ENCODE measurements around the gene MYOM1. TPM values are rescaled to one million over a fixed set of nuclear protein-coding genes. Genes with fewer than 3 reads are reported as not detected.
"Not testable (repeated sequence)": the region's sequence is repeated elsewhere in the genome, so short reads cannot be mapped to it uniquely, and the experiment has no call there.

The MYOM1 gene
- polyA plus RNA-seq, 1 donor: 8.7 TPM

DNA sequence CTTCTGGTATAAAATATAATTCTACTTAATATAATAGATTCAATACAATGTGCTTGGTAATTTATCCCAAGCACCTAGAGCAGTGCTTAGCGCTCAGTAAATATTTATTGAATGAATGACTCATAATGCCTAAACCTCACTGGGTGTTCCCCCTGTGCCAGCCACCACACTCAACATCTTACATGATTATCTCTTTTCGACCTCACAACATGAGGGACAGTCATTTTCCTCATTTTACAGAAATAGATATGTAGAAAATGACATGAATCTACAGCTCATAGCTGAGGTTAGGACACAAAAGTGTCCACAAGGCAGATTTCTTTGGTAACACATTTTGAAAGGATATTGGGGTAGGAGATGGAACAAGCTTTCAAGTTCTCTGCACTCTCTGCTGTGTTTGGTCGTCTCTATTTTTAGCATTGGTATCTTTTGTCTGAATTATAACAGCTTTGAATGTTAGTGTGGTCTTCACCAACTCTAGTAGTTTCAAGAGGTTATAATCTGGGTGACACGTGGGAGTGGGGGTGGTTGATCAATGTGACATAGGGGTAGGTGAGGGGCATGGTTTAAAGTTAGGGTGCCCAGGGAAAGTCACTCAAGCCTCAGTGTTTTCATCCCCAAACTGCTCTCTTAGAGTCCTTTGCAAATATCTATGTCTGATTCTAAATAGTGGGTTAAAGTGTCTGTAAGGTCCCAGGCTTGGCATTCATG, 9.8 kb downstream of the MYOM1 start:
- Histone ChIP-seq H3K27ac (ENCODE audit: low read length) (no peak overlapping the region), H3K4me3 (ENCODE audit: low read length) (no peak overlapping the region), H3K9me3 (ENCODE audit: control insufficient read depth, low read depth, low read length) (peaks cover 7% of the 10 kb centered on the region), H3K27me3 (ENCODE audit: control insufficient read depth, insufficient read depth, low read length) (no peaks in the 10 kb centered on the region), H3K36me3 (ENCODE audit: control insufficient read depth, insufficient read depth, low read length) (no peaks in the 10 kb centered on the region), H3K4me1 (ENCODE audit: control insufficient read depth, insufficient read depth, low read length) (peaks cover 17% of the 10 kb centered on the region)
- DNase-seq: no peak
- WGBS (ENCODE audit: insufficient coverage, low lambda C conversion rate): no CpG with 5 or more reads among the region's 4 CpGs

DNA sequence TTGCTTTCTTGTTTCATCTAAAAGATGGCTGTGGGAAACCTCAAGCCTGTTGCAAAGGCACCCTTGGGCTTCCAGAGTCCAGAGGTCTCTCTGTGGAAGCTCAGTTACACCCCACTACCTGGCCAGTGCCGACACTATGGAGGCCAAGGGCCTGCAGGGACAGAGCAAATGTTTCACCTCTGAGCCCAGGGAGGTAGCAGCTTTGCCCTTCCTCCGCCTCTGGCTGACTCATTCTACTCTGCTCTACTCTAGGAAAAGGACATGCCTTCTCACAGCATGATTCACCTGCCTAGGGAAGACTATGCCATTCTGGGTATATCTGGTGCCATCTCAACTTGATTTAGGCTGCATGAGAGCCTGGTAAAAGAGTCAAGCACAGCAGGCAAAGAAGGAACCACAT, 12.2 kb downstream of the MYOM1 start:
- H3K4me1 ChIP-seq (ENCODE audit: control insufficient read depth, insufficient read depth, low read length): peaks cover 4% of the 10 kb centered on the region
- peaks cover 5% of the 10 kb centered on the region for H3K9me3 ChIP-seq (ENCODE audit: control insufficient read depth, low read depth, low read length)
- H3K27me3 ChIP-seq (ENCODE audit: control insufficient read depth, insufficient read depth, low read length): no peaks in the 10 kb centered on the region
- WGBS (ENCODE audit: insufficient coverage, low lambda C conversion rate): no CpG with 5 or more reads among the region's 2 CpGs
- H3K36me3 ChIP-seq (ENCODE audit: control insufficient read depth, insufficient read depth, low read length): no peaks in the 10 kb centered on the region
- DNase-seq: peak in 1 of 2 donors; percentile 38
- H3K27ac ChIP-seq (ENCODE audit: low read length): no peak overlapping the region
- no peak overlapping the region for H3K4me3 ChIP-seq (ENCODE audit: low read length)

DNA sequence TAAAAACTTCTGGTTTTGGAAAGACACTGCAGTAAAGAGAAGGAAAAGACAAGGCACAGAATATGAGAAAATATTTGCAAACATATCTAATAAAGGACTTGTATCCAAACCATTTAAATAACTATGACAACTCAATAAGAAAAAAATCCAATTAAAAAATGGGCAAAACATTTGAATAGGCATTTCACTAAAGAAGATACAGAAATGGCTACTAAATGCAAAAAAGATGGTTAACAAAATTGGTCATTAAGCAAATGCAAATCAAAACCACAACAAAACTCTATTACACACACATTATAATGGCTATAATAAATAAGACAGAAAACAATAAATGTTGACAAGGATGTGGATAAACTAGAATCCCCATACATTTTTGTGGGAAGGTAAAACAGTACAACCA, 14.5 kb downstream of the MYOM1 start:
- no peak for DNase-seq
- H3K27ac ChIP-seq (ENCODE audit: low read length): no peak overlapping the region
- H3K36me3 ChIP-seq (ENCODE audit: control insufficient read depth, insufficient read depth, low read length): no peaks in the 10 kb centered on the region
- no peaks in the 10 kb centered on the region for H3K27me3 ChIP-seq (ENCODE audit: control insufficient read depth, insufficient read depth, low read length)
- H3K4me3 ChIP-seq (ENCODE audit: low read length): no peak overlapping the region
- H3K9me3 ChIP-seq (ENCODE audit: control insufficient read depth, low read depth, low read length): peaks cover 11% of the 10 kb centered on the region
- peaks cover 4% of the 10 kb centered on the region for H3K4me1 ChIP-seq (ENCODE audit: control insufficient read depth, insufficient read depth, low read length)

DNA sequence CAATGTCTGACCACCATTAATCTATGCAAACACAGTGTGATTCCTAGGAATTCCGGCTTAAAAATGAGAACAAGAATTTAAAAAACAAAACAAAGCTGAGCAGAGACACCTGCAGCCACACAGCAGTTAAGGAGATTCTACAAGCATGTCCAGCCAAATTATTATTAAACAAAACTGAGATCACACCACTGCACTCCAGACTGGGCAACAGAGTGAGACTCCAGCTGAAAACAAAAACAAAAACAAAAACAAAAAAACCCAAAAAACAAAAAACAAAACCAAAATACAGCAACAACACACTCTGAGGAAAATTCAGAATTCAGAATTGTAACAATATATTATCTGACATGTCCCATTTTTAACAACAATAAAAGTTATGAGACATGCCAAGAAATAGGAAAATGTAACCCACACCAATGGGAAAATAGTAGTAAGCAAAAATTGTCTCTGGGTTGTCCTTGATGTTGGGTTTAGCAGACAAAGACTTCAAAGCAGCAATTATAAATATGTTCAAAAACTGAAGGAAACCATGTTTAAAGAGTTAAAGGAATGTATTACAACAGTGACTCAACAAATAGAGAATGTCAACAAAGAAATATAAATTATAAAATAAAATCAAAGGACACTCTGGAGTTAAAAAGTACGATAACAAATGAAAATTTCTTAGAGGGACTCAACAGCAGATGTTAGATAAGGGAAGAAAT, 19.7 kb downstream of the MYOM1 start:
- no peak overlapping the region for H3K4me3 ChIP-seq (ENCODE audit: low read length)
- no peak for DNase-seq
- H3K4me1 ChIP-seq (ENCODE audit: control insufficient read depth, insufficient read depth, low read length): no peaks in the 10 kb centered on the region
- 95% methylated on average over 2 of the region's 2 CpGs for WGBS (ENCODE audit: insufficient coverage, low lambda C conversion rate)
- peaks cover 8% of the 10 kb centered on the region for H3K9me3 ChIP-seq (ENCODE audit: control insufficient read depth, low read depth, low read length)
- no peaks in the 10 kb centered on the region for H3K36me3 ChIP-seq (ENCODE audit: control insufficient read depth, insufficient read depth, low read length)
- no peaks in the 10 kb centered on the region for H3K27me3 ChIP-seq (ENCODE audit: control insufficient read depth, insufficient read depth, low read length)
- H3K27ac ChIP-seq (ENCODE audit: low read length): no peak overlapping the region

DNA sequence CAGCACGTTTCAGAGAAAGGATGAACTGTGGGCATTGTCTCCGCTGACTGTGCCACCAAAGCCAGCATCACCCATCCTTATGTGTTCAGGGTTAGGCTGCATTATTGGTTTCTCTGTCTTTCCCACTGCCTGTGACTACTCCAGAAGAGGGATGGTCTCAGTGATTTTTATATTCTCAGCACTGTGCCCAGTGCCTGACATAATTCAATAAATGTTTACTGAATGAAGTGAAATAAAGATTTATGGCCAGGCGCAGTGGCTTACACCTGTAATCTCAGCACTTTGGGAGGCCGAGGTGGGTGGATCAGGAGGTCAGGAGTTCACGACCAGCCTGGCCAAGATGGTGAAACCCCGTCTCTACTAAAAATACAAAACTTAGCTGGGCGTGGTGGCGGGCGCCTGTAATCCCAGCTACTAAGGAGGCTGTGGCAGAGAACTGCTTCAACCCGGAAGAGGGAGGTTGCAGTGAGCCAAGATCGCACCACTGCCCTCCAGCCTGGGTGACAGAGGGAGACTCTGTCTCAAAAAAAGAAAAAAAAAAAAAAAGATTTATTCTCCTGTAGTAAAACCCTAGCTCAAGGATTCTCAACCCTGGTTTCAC, 21.4 kb downstream of the MYOM1 start:
- not testable (repeated sequence) for H3K4me1 ChIP-seq (ENCODE audit: control insufficient read depth, insufficient read depth, low read length); H3K27me3 ChIP-seq (ENCODE audit: control insufficient read depth, insufficient read depth, low read length); H3K36me3 ChIP-seq (ENCODE audit: control insufficient read depth, insufficient read depth, low read length); H3K27ac ChIP-seq (ENCODE audit: low read length); DNase-seq; H3K9me3 ChIP-seq (ENCODE audit: control insufficient read depth, low read depth, low read length); H3K4me3 ChIP-seq (ENCODE audit: low read length)
- no CpG with 5 or more reads among the region's 11 CpGs for WGBS (ENCODE audit: insufficient coverage, low lambda C conversion rate)

DNA sequence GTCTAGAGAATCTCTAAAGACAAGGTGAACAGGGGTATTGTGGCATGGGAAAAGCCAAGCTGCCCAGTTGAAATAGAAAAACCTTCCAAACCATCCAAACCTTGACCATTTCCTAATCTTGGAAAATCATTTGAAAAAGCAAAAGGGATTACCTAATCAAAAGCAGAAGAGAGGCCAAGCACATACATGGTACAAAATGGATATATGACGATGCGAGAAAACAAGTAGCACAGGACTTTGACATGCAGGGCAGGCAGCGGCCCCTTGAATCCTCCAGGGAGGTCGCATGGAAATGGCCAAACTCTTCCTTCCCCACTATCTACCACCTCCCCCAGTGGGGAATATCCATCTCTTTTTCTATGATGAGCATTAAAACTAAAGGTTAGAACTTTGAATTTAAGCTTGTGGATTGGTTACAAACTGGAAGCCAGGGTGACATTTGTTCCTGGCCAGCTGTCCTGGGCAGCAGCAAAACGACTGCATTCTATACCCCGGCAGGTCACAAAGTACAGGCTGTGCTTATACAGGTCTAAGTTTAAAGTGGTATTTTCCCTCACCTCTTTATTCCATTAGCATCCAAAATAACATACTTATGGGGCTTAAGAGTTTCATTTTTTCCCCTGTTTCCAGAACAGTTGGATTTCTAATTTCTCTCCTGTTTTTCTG, 24.7 kb downstream of the MYOM1 start:
- DNase-seq: no peak
- WGBS (ENCODE audit: insufficient coverage, low lambda C conversion rate): no CpG with 5 or more reads among the region's 6 CpGs
- Histone ChIP-seq H3K4me1 (ENCODE audit: control insufficient read depth, insufficient read depth, low read length) (no peaks in the 10 kb centered on the region), H3K27ac (ENCODE audit: low read length) (no peak overlapping the region), H3K4me3 (ENCODE audit: low read length) (no peak overlapping the region), H3K36me3 (ENCODE audit: control insufficient read depth, insufficient read depth, low read length) (no peaks in the 10 kb centered on the region), H3K9me3 (ENCODE audit: control insufficient read depth, low read depth, low read length) (no peaks in the 10 kb centered on the region), H3K27me3 (ENCODE audit: control insufficient read depth, insufficient read depth, low read length) (no peaks in the 10 kb centered on the region)

DNA sequence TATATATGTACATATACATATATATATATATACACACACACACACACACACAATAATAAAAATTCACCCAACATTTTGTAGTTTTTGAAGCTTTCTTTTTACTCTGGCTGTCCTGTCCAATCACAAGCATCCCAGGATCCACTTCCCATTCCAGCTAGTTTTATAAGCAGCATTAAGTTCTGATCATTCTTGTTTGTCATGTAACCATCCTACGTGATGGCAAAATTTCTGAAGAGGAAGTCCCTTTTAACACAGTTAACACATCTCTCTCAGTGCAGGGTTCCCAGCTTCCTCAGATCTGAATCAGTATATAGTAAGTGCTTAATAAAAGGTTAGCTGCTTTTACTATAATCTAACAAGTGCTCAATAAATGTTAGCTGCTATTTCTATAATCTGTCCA, 26.4 kb downstream of the MYOM1 start:
- Histone ChIP-seq H3K27ac (ENCODE audit: low read length) (no peak overlapping the region), H3K36me3 (ENCODE audit: control insufficient read depth, insufficient read depth, low read length) (no peaks in the 10 kb centered on the region), H3K4me1 (ENCODE audit: control insufficient read depth, insufficient read depth, low read length) (no peaks in the 10 kb centered on the region), H3K4me3 (ENCODE audit: low read length) (no peak overlapping the region), H3K27me3 (ENCODE audit: control insufficient read depth, insufficient read depth, low read length) (no peaks in the 10 kb centered on the region), H3K9me3 (ENCODE audit: control insufficient read depth, low read depth, low read length) (no peaks in the 10 kb centered on the region)
- WGBS (ENCODE audit: insufficient coverage, low lambda C conversion rate): 83% methylated on average over 1 of the region's 1 CpG
- DNase-seq: no peak

DNA sequence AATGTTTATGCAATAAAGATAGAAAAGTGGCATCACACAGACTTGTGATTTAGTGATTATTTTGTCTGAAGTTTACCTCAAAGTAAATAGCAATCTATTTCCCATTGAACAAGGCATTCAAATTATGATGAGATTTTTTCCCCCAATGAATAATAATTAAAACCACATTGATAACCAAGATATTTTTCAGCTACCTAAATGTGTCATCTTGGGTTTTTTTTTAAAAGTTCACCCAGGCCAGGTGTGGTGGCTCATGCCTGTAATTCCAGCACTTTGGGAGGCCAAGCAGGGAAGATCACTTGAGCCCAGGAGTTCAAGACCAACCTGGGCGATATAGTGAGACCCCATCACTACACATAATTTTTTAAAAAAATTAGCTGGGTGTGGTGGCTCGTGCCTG, 27.0 kb downstream of the MYOM1 start:
- WGBS (ENCODE audit: insufficient coverage, low lambda C conversion rate): no CpG with 5 or more reads among the region's 2 CpGs

DNA sequence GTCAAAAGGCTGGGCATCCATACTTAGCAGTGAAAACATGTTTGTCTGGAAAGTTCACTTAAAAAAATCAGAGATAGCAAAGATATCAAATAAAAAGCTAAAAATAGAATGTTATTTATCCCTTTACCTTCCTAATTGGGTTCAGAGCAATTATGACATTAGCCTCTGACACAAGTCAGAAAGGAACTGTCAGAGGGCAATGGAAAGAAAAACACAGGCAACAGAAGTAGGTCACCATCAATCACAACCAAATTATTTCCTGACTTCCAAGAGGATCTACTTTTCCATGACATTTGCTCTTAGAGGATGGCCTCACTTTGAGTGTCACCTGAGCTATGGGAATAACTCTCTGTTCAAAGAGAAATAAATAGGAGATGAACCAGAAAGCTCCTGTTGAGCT, 27.5 kb downstream of the MYOM1 start:
- Histone ChIP-seq H3K4me1 (ENCODE audit: control insufficient read depth, insufficient read depth, low read length) (no peaks in the 10 kb centered on the region), H3K36me3 (ENCODE audit: control insufficient read depth, insufficient read depth, low read length) (no peaks in the 10 kb centered on the region), H3K27me3 (ENCODE audit: control insufficient read depth, insufficient read depth, low read length) (no peaks in the 10 kb centered on the region), H3K9me3 (ENCODE audit: control insufficient read depth, low read depth, low read length) (no peaks in the 10 kb centered on the region), H3K27ac (ENCODE audit: low read length) (no peak overlapping the region), H3K4me3 (ENCODE audit: low read length) (no peak overlapping the region)
- DNase-seq: no peak

More for the DNA sequence above, 27.0 kb downstream of the MYOM1 start:
- no peaks in the 10 kb centered on the region for H3K27me3 ChIP-seq (ENCODE audit: control insufficient read depth, insufficient read depth, low read length)
- H3K4me1 ChIP-seq (ENCODE audit: control insufficient read depth, insufficient read depth, low read length): no peaks in the 10 kb centered on the region
- no peaks in the 10 kb centered on the region for H3K9me3 ChIP-seq (ENCODE audit: control insufficient read depth, low read depth, low read length)
- no peak overlapping the region for H3K4me3 ChIP-seq (ENCODE audit: low read length)
- no peak overlapping the region for H3K27ac ChIP-seq (ENCODE audit: low read length)
- DNase-seq: no peak
- no peaks in the 10 kb centered on the region for H3K36me3 ChIP-seq (ENCODE audit: control insufficient read depth, insufficient read depth, low read length)

DNA sequence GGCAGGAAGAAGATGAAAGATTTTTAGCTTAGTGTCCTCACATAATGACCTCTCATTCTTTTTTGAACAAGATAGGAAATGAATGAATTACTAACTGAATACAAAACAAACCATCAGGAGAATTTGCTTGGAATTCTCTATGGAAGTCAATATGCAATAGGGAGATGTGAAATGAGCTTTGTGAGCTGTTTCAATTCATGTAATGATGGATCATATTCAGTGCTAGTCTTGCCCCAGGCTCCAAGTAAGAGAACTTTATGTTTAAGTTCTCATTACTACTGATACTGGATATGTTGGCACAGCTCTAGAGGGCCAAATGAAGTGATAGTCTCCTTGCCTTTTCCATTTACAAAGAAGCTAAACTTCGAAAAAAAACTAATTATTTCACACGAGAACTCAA, 29.2 kb downstream of the MYOM1 start:
- WGBS (ENCODE audit: insufficient coverage, low lambda C conversion rate): no CpG with 5 or more reads among the region's 2 CpGs
- Histone ChIP-seq H3K9me3 (ENCODE audit: control insufficient read depth, low read depth, low read length) (no peaks in the 10 kb centered on the region), H3K27ac (ENCODE audit: low read length) (no peak overlapping the region), H3K36me3 (ENCODE audit: control insufficient read depth, insufficient read depth, low read length) (no peaks in the 10 kb centered on the region), H3K4me3 (ENCODE audit: low read length) (no peak overlapping the region), H3K27me3 (ENCODE audit: control insufficient read depth, insufficient read depth, low read length) (no peaks in the 10 kb centered on the region), H3K4me1 (ENCODE audit: control insufficient read depth, insufficient read depth, low read length) (no peaks in the 10 kb centered on the region)
- DNase-seq: no peak

Data from large intestine (tissue), 3 donors.